MCF 10A (cell line): ENCODE measurements around the gene CSRP1. TPM values are rescaled to one million over a fixed set of nuclear protein-coding genes. Genes with fewer than 3 reads are reported as not detected.
"Not testable (repeated sequence)": the region's sequence is repeated elsewhere in the genome, so short reads cannot be mapped to it uniquely, and the experiment has no call there.

Experiments
- BruUV-seq: library from RNA; stranded (reverse); fragments of 400-500 nt; replicated peaks from 2 replicates; lab custom pipeline; 2021; lab: Mats Ljungman, UMichigan
- CTCF ChIA-PET: fragments of 300-600 bp; sonication (Branson Sonifier 250); formaldehyde crosslinking; extraction: SDS; loops from one replicate; lab custom pipeline; 2021; ENCODE audit warnings: antibody characterized with exemption, inconsistent platforms; lab: Yijun Ruan, JAX
- POLR2A ChIA-PET: fragments of 300-600, 350-650 bp; sonication (Branson Sonifier 250); formaldehyde crosslinking; extraction: SDS; loops from one replicate; lab custom pipeline; 2020; ENCODE audit warnings: antibody characterized with exemption, inconsistent platforms; lab: Yijun Ruan, JAX
- DNase-seq: peaks from one replicate; pipeline ENCODE4 v3.0.0-alpha.2; 2018; ENCODE audit not compliant: unreplicated experiment
- H3K27ac Mint-ChIP-seq: one replicate; pipeline ENCODE4 v1.8.0; 2022; ENCODE audit warnings: mild to moderate bottlenecking, low read depth, mixed read lengths; ENCODE audit not compliant: unreplicated experiment
- H3K27me3 Mint-ChIP-seq: one replicate; pipeline ENCODE4 v1.8.0; 2022; ENCODE audit warnings: mixed read lengths; ENCODE audit not compliant: insufficient read depth, unreplicated experiment
- H3K36me3 Mint-ChIP-seq: one replicate; pipeline ENCODE4 v1.8.0; 2022; ENCODE audit warnings: mild to moderate bottlenecking, moderate library complexity, mixed read lengths; ENCODE audit not compliant: insufficient read depth, unreplicated experiment
- H3K4me1 Mint-ChIP-seq: one replicate; pipeline ENCODE4 v1.8.0; 2022; ENCODE audit warnings: mixed read lengths; ENCODE audit not compliant: insufficient read depth, unreplicated experiment
- H3K4me3 Mint-ChIP-seq: one replicate; pipeline ENCODE4 v1.8.0; 2022; ENCODE audit warnings: mild to moderate bottlenecking, moderate library complexity, mixed read lengths; ENCODE audit not compliant: unreplicated experiment
- H3K9me3 Mint-ChIP-seq: one replicate; pipeline ENCODE4 v1.8.0; 2022; ENCODE audit warnings: mixed read lengths; ENCODE audit not compliant: unreplicated experiment
- CTCF ChIP-seq: fragments of 200-600 bp; IDR thresholded peaks from one replicate; pipeline ENCODE4 v1.8.0; 2022; ENCODE audit warnings: antibody characterized with exemption, mild to moderate bottlenecking; ENCODE audit not compliant: unreplicated experiment
- intact Hi-C: fragments of 100-400 bp; cut with micrococcal nuclease; formaldehyde crosslinking; loops from 2 replicates; pipeline ENCODE4 v1.14.1; 2022
- total RNA-seq: library from RNA; stranded (reverse); gene quantifications from 2 replicates; pipeline ENCODE4 v1.2.3, GENCODE V29; 2022

Gene CSRP1
- total RNA-seq, 1 experiment from 2014 or later = 358 TPM

- TF ChIP-seq CTCF = no peak
- H3K27ac Mint-ChIP-seq = no peak overlapping the region
- intact Hi-C loops = no loop called here
- H3K4me1 Mint-ChIP-seq = no peaks in the 10 kb centered on the region
- ChIA-PET POLR2A (interaction anchor here (0.9 to 1.6 kb wide), 3 partner anchors 10 to 241 kb away, joined by 3 to 5 read pairs (median 3); no protein-coding TSS in a partner anchor), CTCF (interaction anchor here (1.1 to 3.0 kb wide), 12 partner anchors 8 to 241 kb away, joined by 3 to 21 read pairs (median 7); no protein-coding TSS in a partner anchor)
- H3K4me3 Mint-ChIP-seq = no peak overlapping the region
- no peaks in the 10 kb centered on the region for H3K27me3 Mint-ChIP-seq
- no TSS peak for BruUV-seq
- DNase-seq = no peak
- H3K9me3 Mint-ChIP-seq = no peaks in the 10 kb centered on the region
- H3K36me3 Mint-ChIP-seq = no peaks in the 10 kb centered on the region
These were observed 45.2 kb upstream of the CSRP1 start for GRCh38 chr1:201551877-201552731.

GRCh38 chr1:201551096-201551495, 44.2 kb upstream of the CSRP1 start:
- intact Hi-C loops = no loop called here
- DNase-seq = no peak
- TF ChIP-seq CTCF = no peak
- no TSS peak for BruUV-seq
- Mint-ChIP-seq H3K9me3 (no peaks in the 10 kb centered on the region), H3K4me1 (no peaks in the 10 kb centered on the region), H3K27me3 (no peaks in the 10 kb centered on the region), H3K36me3 (no peaks in the 10 kb centered on the region), H3K27ac (no peak overlapping the region), H3K4me3 (no peak overlapping the region)
- ChIA-PET CTCF (interaction anchor here (0.6 to 3.0 kb wide), 14 partner anchors 9 to 242 kb away, joined by 3 to 21 read pairs (median 5); no protein-coding TSS in a partner anchor), POLR2A (interaction anchor here (0.9 to 1.6 kb wide), 4 partner anchors 9 to 242 kb away, joined by 3 to 5 read pairs (median 3); no protein-coding TSS in a partner anchor)

- H3K4me1 Mint-ChIP-seq, DNase-seq, H3K27ac Mint-ChIP-seq, H3K9me3 Mint-ChIP-seq, intact Hi-C loops, H3K36me3 Mint-ChIP-seq, H3K4me3 Mint-ChIP-seq, H3K27me3 Mint-ChIP-seq, BruUV-seq: not testable (repeated sequence)
- ChIA-PET POLR2A (interaction anchor here (1.0 to 1.2 kb wide), 2 partner anchors 11 to 158 kb away, joined by 4 read pairs; no protein-coding TSS in a partner anchor), CTCF (interaction anchor here (0.6 to 3.0 kb wide), 9 partner anchors 9 to 164 kb away, joined by 3 to 21 read pairs (median 4); no protein-coding TSS in a partner anchor)
These were observed 42.6 kb upstream of the CSRP1 start for GRCh38 chr1:201549522-201549921.

- ChIA-PET CTCF (interaction anchor here (0.5 to 4.2 kb wide), 8 partner anchors 9 to 422 kb away, joined by 3 to 38 read pairs (median 4); no protein-coding TSS in a partner anchor), POLR2A (interaction anchor here (1.2 kb wide), 1 partner anchor 8 kb away, joined by 3 read pairs; no protein-coding TSS in a partner anchor)
- peak; percentile 5 for TF ChIP-seq CTCF
- Mint-ChIP-seq H3K36me3 (no peaks in the 10 kb centered on the region), H3K27ac (peak overlapping the region; percentile 39), H3K4me1 (no peaks in the 10 kb centered on the region), H3K9me3 (no peaks in the 10 kb centered on the region), H3K4me3 (no peak overlapping the region), H3K27me3 (no peaks in the 10 kb centered on the region)
- no TSS peak for BruUV-seq
- intact Hi-C loops = no loop called here
- no peak for DNase-seq
These were observed 39.0 kb upstream of the CSRP1 start for GRCh38 chr1:201545851-201546492.
